Measurements from ENCODE around the gene PTGES.

- TF ChIP-seq, protein P1, sequence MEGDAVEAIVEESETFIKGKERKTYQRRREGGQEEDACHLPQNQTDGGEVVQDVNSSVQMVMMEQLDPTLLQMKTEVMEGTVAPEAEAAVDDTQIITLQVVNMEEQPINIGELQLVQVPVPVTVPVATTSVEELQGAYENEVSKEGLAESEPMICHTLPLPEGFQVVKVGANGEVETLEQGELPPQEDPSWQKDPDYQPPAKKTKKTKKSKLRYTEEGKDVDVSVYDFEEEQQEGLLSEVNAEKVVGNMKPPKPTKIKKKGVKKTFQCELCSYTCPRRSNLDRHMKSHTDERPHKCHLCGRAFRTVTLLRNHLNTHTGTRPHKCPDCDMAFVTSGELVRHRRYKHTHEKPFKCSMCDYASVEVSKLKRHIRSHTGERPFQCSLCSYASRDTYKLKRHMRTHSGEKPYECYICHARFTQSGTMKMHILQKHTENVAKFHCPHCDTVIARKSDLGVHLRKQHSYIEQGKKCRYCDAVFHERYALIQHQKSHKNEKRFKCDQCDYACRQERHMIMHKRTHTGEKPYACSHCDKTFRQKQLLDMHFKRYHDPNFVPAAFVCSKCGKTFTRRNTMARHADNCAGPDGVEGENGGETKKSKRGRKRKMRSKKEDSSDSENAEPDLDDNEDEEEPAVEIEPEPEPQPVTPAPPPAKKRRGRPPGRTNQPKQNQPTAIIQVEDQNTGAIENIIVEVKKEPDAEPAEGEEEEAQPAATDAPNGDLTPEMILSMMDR (IDR thresholded peaks at IDR 0.05) = no peak
- no peak for TF ChIP-seq POLR2A (IDR thresholded peaks at IDR 0.05)
These were observed 2.3 kb upstream of the PTGES start for GRCh38 chr9:129755151-129755550.

Measured in tibial nerve (tissue), 3 donors.